Suppressor macrophage treated with lipopolysaccharide for 4 hours (primary cell): ENCODE data around the gene ISL1.

Experiments used
- DNase-seq: peaks from one replicate; pipeline ENCODE4 v3.0.0-alpha.2; 2020

The ISL1 gene

GRCh38 chr5:51387884-51388275 is 4.6 kb downstream of the ISL1 start:
- DNase-seq = no peak

- no peak for DNase-seq
Observed at GRCh38 chr5:51388488-51389287, 5.4 kb downstream of the ISL1 start.

GRCh38 chr5:51389288-51389576 is 6.0 kb downstream of the ISL1 start:
- DNase-seq = no peak

- no peak for DNase-seq
Observed at GRCh38 chr5:51389577-51390463, 6.6 kb downstream of the ISL1 start.

- DNase-seq = no peak
Observed at GRCh38 chr5:51391175-51391574, 7.9 kb downstream of the ISL1 start.

GRCh38 chr5:51392689-51393199 is 9.5 kb downstream of the ISL1 start:
- DNase-seq = no peak

- no peak for DNase-seq
Observed at GRCh38 chr5:51394609-51395008, 11.4 kb downstream of the ISL1 start.

GRCh38 chr5:51395245-51395644 is 12.0 kb downstream of the ISL1 start:
- DNase-seq = no peak

- no peak for DNase-seq
Observed at GRCh38 chr5:51395666-51396356, 12.6 kb downstream of the ISL1 start.

GRCh38 chr5:51396797-51397196 is 13.5 kb downstream of the ISL1 start:
- no peak for DNase-seq

GRCh38 chr5:51397996-51398395 is 14.7 kb downstream of the ISL1 start:
- no peak for DNase-seq

GRCh38 chr5:51398875-51399642 is 15.8 kb downstream of the ISL1 start:
- DNase-seq = no peak

- DNase-seq = no peak
Observed at GRCh38 chr5:51399643-51400006, 16.4 kb downstream of the ISL1 start.

GRCh38 chr5:51404255-51404654 is 21.0 kb downstream of the ISL1 start:
- DNase-seq = no peak

- DNase-seq = no peak
Observed at GRCh38 chr5:51411921-51412325, 28.7 kb downstream of the ISL1 start.

GRCh38 chr5:51414516-51414915 is 31.3 kb downstream of the ISL1 start:
- no peak for DNase-seq

GRCh38 chr5:51416149-51416548 is 32.9 kb downstream of the ISL1 start:
- DNase-seq = no peak

- DNase-seq = no peak
Observed at GRCh38 chr5:51433052-51433710, 49.9 kb downstream of the ISL1 start.

GRCh38 chr5:51439232-51439631 is 56.0 kb downstream of the ISL1 start:
- no peak for DNase-seq
